T-helper 1 cell treated with Interleukin-12 subunit alpha and Interleukin-12 subunit beta and Interleukin-4 antibody, amounts not matched to agents 30 μg/mL and 1 μg/mL, for 36 hours (primary cell): ENCODE data around the gene ZNF701.
"Not testable (repeated sequence)": the region's sequence is repeated elsewhere in the genome, so short reads cannot be mapped to it uniquely, and the experiment has no call there.

Experiments used
- H3K27ac Mint-ChIP-seq: one replicate; pipeline ENCODE4 v1.8.0; 2021; ENCODE audit warnings: mild to moderate bottlenecking, mixed read lengths
- H3K27me3 Mint-ChIP-seq: one replicate; pipeline ENCODE4 v1.8.0; 2021; ENCODE audit warnings: low read depth, mixed read lengths
- H3K36me3 Mint-ChIP-seq: one replicate; pipeline ENCODE4 v1.8.0; 2021; ENCODE audit warnings: low read depth, mixed read lengths
- H3K4me1 Mint-ChIP-seq: one replicate; pipeline ENCODE4 v1.8.0; 2021; ENCODE audit warnings: low read depth, mixed read lengths
- H3K4me3 Mint-ChIP-seq: one replicate; pipeline ENCODE4 v1.8.0; 2021; ENCODE audit warnings: mild to moderate bottlenecking, moderate library complexity, mixed read lengths
- H3K9me3 Mint-ChIP-seq: one replicate; pipeline ENCODE4 v1.8.0; 2021; ENCODE audit warnings: mixed read lengths

Gene ZNF701

DNA sequence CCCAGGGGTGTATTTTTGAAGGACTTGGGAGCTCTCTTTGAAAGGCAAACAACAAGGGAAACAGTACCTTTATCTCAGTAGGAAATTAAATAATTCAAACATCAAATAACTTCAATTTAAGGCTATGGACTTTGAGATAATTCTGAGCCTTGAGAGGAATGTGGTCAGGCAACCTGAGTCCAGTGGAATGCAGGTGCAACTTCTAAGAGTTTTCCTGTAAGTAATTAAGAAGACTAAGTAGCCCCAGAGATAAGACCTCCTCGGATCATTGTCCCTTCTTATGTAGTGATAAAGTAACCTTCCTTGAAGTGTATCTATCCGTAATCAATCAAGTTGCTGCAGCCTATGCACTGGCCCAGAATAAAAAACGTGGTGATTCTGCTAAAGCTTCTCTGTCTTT, 29.2 kb downstream of the ZNF701 start:
- Mint-ChIP-seq H3K4me1 (peaks cover 8% of the 10 kb centered on the region), H3K4me3 (no peak overlapping the region), H3K27ac (no peak overlapping the region), H3K27me3 (no peaks in the 10 kb centered on the region), H3K9me3 (peaks cover 50% of the 10 kb centered on the region), H3K36me3 (peaks cover 56% of the 10 kb centered on the region)

DNA sequence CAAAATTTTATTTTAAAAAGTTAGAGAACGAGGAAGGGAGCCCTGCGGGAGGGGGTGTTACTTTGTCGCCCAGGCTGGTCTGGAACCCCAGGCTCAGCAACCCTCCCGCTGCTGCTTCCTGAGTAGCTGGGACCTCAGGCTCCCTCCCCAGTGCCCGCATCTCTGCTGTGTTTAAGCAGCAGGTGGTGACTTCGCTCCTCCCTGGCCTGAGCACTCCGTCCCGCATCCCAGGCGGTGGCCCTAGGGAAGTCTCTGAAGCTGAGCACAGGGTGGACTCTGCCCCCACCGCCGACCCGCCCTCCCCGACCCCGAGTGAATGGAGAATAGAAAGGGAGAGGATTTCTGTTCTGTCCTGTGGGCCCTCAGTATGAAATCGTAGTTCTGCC, 30.5 kb downstream of the ZNF701 start:
- Mint-ChIP-seq H3K4me1 (peaks cover 10% of the 10 kb centered on the region), H3K27ac (no peak overlapping the region), H3K4me3 (peak overlapping the region; percentile 93), H3K27me3 (no peaks in the 10 kb centered on the region), H3K9me3 (peaks cover 55% of the 10 kb centered on the region), H3K36me3 (peaks cover 54% of the 10 kb centered on the region)

DNA sequence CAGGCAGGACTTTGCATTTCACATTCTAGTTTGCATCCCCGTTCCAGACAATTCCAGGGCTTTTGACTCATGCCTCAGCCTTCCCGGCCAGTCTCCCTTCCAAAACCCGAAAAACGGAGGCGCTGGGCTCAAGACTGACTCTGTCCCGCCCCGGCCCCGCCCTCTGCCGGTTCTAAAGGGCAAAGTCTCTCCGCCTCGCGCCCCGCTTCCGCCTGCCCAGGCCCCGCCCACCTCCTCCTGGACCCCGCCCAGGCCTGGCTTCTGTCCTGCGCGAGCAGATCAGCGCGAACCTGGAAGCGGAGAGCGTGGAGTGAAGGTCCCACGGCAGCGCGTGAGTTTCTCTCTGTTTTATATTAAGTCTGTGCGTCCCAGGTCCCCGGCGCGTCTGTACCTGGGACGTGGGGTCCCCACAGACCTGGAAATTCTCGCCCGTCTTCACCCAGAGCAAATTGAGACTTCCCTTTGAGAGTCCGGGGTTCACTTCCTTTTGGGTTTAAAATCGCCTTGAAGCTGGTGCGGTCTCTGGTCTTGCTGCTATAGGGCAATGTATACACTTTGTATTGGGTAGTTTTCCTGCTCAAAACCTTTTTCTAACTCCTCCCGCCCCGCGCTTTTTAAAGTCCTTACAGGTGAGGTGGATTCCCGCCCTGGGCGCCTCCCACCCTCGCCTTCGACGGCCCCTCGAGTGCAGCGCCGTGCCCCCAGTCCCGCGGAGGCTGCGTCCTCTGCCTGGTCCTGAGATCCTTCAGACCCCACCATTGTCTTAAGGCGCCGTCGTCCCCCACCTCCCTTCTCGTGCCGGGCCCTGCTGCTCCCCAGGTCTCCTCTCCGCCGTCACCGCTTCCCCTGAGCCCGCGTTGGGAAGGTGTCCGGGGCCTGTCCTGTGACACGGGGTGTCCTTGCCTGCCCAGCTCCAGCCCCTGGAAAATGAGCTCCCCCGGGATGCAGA, 31.2 kb downstream of the ZNF701 start:
- peak overlapping the region; percentile 93 for H3K4me3 Mint-ChIP-seq
- H3K9me3 Mint-ChIP-seq, result peaks cover 53% of the 10 kb centered on the region
- peaks cover 52% of the 10 kb centered on the region for H3K36me3 Mint-ChIP-seq
- H3K4me1 Mint-ChIP-seq, result peaks cover 11% of the 10 kb centered on the region
- peak overlapping the region; percentile 71 for H3K27ac Mint-ChIP-seq
- no peaks in the 10 kb centered on the region for H3K27me3 Mint-ChIP-seq

DNA sequence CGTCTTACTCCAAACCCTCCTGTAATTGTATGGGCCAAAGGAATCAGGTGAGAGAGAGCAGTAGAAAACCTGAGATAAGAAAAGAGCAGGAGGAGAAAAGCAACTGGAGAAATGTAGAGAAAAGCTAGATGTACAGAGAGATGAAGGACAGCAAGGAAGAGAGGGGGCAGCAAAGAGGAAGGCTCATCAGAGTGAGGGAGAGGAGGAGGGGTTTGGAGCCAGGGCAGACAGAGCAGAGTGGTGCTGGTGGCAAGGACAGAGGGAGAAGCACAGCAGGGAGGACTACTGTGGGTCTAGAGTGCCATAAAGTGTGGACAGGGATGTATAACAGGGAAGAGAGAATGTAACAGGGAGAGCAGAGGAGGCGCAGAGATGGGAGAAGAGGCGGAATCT, 31.9 kb downstream of the ZNF701 start:
- Mint-ChIP-seq H3K9me3 (peaks cover 53% of the 10 kb centered on the region), H3K36me3 (peaks cover 49% of the 10 kb centered on the region), H3K27ac (peak overlapping the region; percentile 71), H3K4me1 (peaks cover 13% of the 10 kb centered on the region), H3K4me3 (peak overlapping the region; percentile 93)
- not testable (repeated sequence) for H3K27me3 Mint-ChIP-seq

DNA sequence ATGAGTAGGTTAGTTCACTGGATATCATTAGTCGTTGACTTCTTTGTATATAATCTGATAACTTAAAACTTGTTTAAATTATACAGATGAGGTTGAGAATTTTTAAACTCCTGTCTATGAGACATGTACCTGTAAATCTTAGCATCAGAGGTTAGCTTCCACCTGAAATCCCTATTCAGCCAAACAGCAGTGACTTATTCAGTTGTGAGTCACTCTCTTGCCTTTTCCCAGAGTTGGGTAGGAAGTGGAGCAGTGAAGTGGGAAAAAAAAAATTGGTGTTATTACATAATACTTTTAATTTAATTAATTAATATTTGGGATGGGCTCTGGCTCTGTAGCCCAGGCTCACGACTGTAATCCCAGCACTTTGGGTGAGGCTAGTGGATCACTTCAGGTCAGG, 32.9 kb downstream of the ZNF701 start:
- no peak overlapping the region for H3K4me3 Mint-ChIP-seq
- peaks cover 43% of the 10 kb centered on the region for H3K36me3 Mint-ChIP-seq
- H3K4me1 Mint-ChIP-seq, result peaks cover 13% of the 10 kb centered on the region
- no peaks in the 10 kb centered on the region for H3K27me3 Mint-ChIP-seq
- H3K27ac Mint-ChIP-seq, result no peak overlapping the region
- H3K9me3 Mint-ChIP-seq, result peaks cover 49% of the 10 kb centered on the region

DNA sequence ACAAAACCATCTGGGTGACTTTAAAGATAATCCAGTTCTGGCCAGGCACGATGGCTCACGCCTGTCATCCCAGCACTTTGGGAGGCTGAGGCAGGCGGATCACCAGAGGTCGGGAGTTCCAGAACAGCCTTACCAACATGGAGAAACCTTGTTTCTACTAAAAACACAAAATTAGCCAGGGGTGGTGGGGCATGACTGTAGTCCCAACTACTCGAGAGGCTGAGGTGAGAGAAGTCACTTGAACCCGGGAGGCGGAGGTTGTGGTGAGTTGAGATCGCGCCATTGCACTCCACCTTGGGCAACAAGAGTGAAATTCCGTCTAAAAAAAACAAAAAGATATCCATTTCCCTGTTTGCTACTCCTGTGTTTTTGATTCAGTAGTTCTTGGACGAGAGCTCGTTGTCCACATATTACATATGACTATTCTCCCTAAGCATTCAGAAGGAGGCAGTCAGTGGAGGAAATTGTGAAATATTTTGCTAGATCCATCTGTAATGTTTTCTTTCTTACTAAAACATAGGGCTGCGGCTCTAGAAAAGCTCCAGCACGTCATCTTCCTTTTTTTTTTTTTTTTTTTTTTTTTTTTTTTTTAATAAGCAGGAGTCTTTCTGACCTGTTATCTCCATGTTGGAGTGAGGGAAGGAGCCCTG, 33.6 kb downstream of the ZNF701 start:
- Mint-ChIP-seq H3K27ac (no peak overlapping the region), H3K36me3 (peaks cover 47% of the 10 kb centered on the region), H3K9me3 (peaks cover 50% of the 10 kb centered on the region), H3K4me1 (peaks cover 13% of the 10 kb centered on the region), H3K27me3 (no peaks in the 10 kb centered on the region), H3K4me3 (no peak overlapping the region)

DNA sequence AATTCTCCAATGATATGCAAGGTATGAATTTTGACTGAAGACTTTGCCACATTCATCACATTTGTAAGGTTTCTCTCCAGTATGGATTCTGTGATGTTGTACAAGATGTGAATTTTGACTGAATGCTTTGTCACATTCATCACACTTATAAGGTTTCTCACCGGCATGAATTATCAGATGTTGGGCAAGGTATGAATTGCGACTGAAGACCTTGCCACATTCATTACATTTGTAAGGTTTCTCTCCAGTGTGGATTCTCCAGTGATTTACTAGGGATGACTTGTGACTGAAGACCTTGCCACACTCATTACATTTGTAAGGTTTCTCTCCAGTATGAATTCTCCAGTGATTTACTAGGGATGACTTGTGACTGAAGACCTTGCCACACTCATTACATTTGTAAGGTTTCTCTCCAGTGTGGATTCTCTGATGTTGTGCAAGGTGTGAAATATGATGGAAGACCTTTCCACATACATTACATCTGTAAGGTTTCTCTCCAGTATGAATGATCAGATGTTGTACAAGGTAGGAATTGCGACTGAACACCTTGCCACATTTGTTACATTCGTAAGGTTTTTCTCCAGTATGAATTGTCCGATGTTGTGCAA, 43.3 kb downstream of the ZNF701 start:
- Mint-ChIP-seq H3K27ac (no peak overlapping the region), H3K4me3 (no peak overlapping the region), H3K36me3 (peaks cover 74% of the 10 kb centered on the region), H3K4me1 (peaks cover 4% of the 10 kb centered on the region), H3K27me3 (no peaks in the 10 kb centered on the region), H3K9me3 (peaks cover 75% of the 10 kb centered on the region)

DNA sequence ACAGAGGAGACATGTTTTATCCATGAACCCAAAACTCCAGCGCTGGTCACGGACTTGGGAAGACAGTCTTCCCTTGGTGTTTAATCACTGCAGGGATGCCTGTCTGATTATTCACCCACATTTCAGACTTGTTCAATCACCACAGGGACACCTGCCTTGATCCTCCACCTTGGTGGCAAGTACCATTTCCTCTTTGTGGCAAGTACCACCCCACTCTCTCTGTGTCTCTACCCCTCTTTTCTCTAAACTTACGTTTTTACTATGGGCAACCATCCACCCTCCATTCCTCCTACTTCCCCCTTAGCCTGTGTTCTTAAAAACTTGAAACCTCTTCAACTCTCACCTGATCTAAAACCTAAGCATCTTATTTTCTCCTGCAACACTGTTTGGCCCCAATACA, 51.3 kb downstream of the ZNF701 start:
- H3K9me3 Mint-ChIP-seq, result peaks cover 44% of the 10 kb centered on the region
- H3K4me3 Mint-ChIP-seq, result no peak overlapping the region
- H3K4me1 Mint-ChIP-seq, result peaks cover 6% of the 10 kb centered on the region
- H3K36me3 Mint-ChIP-seq, result peaks cover 54% of the 10 kb centered on the region
- no peak overlapping the region for H3K27ac Mint-ChIP-seq
- H3K27me3 Mint-ChIP-seq, result no peaks in the 10 kb centered on the region

DNA sequence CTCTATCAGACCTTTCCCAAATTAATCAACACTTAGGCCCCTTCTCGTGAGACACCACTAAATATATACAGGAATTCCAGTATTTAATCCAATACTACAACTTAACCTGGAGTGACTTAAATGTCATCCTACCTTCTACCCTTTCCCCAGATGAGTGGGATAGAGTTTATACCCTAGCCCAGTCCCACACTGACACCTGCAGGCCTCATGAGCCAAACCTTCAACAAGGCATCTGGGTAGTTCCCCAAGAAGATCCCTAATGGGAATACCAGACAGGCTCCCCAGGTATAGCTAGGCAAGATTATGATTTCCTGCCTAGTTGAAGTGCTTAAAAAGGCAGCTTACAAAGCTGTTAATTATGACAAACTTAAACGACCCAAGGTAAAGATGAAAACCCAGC, 52.2 kb downstream of the ZNF701 start:
- Mint-ChIP-seq H3K27me3 (no peaks in the 10 kb centered on the region), H3K4me1 (peaks cover 6% of the 10 kb centered on the region), H3K27ac (no peak overlapping the region), H3K4me3 (no peak overlapping the region), H3K9me3 (peaks cover 35% of the 10 kb centered on the region), H3K36me3 (peaks cover 45% of the 10 kb centered on the region)

DNA sequence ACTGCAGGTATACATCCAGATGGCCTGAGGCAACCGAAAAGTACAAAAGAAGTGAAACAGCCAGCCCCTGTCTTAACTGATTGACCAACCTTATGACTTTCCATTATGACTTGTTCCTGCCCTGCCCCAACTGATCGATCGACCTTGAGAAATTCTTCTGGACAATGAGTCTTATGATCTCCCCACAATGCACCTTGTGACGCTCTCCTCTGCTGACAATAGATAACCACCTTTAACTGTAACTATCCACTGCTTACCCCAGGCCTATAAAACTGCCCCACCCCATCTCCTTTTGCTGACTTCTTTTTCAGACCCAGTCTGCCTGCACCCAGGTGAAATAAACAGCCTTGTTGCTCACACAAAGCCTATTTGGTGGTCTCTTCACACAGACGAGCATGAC, 56.8 kb downstream of the ZNF701 start:
- H3K4me3 Mint-ChIP-seq, result no peak overlapping the region
- no peaks in the 10 kb centered on the region for H3K4me1 Mint-ChIP-seq
- H3K9me3 Mint-ChIP-seq, result peaks cover 40% of the 10 kb centered on the region
- no peak overlapping the region for H3K27ac Mint-ChIP-seq
- no peaks in the 10 kb centered on the region for H3K27me3 Mint-ChIP-seq
- H3K36me3 Mint-ChIP-seq, result peaks cover 45% of the 10 kb centered on the region

DNA sequence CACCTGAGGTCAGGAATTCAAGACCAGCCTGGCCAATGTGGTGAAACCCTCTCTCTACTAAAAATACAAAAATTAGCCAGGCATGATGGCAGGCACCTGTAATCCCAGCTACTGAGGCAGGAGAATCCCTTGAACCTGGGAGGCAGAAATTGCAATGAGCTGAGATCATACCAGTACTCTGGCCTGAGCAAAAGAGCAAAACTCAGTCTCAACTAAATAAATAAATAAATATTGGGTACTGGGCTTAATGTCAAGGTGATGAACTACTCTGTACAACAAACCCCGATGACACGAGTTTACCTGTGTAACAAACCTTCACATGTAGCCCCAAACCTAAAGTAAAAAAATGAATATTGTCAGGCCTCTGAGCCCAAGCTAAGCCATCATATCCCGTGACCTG, 57.4 kb downstream of the ZNF701 start:
- H3K27me3 Mint-ChIP-seq, H3K4me1 Mint-ChIP-seq, H3K27ac Mint-ChIP-seq, H3K4me3 Mint-ChIP-seq: not testable (repeated sequence)
- Mint-ChIP-seq H3K36me3 (peaks cover 46% of the 10 kb centered on the region), H3K9me3 (peaks cover 40% of the 10 kb centered on the region)

DNA sequence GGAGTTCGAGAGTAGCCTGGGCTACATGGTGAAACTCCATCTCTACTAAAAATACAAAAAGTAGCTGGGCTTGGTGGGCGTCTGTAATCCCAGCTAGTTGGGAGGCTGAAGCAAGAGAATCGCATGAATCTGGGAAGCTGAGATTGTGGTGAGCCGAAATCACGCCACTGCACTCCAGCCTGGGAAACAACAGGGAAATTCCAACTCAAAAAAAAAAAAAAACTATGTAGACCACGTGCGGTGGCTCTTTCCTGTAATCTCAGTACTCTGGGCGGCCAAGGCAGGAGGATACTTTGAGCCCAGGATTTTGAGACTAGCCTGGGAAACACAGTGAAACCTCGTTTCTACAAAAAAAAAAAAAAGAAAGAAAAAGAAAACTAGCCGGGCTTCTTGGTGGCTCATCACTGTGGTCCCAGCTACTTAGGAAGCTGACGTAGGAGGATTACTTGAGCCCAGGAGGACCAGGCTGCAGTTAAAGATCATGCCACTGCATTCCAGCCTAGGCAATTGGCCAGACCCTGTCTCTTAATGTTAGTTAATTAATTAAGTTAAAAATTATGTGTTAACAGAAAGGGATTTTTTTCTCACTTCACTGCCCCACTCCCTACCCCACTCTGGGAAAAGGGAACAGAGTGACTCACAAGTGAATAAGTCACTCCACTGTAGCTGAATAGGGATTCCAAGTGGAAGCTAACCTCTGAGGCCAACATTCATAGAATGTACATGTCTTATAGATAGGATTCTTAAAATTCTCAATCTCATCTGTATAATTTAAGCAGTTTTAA, 65.9 kb downstream of the ZNF701 start:
- no peak overlapping the region for H3K4me3 Mint-ChIP-seq
- peaks cover 9% of the 10 kb centered on the region for H3K4me1 Mint-ChIP-seq
- no peak overlapping the region for H3K27ac Mint-ChIP-seq
- H3K9me3 Mint-ChIP-seq, result peaks cover 34% of the 10 kb centered on the region
- H3K27me3 Mint-ChIP-seq, result no peaks in the 10 kb centered on the region
- peaks cover 47% of the 10 kb centered on the region for H3K36me3 Mint-ChIP-seq
